ENCODE results near the gene LAD1.

LAD1 gene

DNA sequence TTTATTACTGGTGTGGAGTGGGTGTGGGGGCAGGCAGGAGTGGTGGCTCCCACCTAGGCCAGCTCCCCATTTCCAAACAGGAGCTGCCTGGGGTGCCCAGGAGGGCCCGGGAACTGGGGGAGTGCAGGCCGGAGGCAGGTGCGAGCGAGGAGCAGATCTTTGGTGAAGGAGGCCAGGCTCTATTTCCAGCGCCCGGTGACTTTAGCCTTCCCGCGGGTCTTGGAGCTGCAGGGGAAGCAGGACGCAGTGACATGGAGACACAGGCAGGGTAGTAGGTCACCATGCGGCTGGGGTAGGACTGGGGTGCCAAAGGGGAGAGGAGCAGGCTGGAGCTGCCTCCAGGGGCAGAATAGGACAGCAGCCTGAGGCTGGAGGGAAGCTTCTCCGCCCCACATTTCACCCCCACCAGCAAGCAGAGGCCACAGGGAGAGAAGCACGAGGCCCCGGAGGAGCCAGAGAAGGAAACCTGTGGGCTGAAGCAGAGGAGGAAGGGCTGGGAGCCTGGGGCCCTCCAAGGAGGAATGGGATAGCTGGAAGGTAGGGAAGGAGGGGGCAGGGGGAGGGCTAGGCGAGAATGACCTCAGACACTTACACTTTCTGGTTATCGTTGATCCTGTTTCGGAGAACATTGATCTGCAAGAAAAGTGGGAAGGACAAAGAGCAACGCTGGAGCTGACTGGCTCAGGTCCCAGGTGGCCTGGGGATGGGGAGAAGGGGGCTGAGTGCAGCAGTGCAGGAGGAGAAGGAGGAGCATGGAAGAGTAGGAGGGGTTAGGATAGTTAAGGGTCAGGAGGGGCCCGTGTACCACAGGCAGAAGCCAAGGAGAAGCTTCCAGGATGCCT is 39.9 kb downstream of the LAD1 start:
- Mint-ChIP-seq H3K27me3 (peaks cover 27% of the 10 kb centered on the region), H3K27ac (no peak overlapping the region), H3K4me1 (ENCODE audit: low read depth) (no peaks in the 10 kb centered on the region), H3K4me3 (no peak overlapping the region), H3K36me3 (ENCODE audit: low read depth) (no peaks in the 10 kb centered on the region), H3K9me3 (no peaks in the 10 kb centered on the region)
- DNase-seq: no peak

DNA sequence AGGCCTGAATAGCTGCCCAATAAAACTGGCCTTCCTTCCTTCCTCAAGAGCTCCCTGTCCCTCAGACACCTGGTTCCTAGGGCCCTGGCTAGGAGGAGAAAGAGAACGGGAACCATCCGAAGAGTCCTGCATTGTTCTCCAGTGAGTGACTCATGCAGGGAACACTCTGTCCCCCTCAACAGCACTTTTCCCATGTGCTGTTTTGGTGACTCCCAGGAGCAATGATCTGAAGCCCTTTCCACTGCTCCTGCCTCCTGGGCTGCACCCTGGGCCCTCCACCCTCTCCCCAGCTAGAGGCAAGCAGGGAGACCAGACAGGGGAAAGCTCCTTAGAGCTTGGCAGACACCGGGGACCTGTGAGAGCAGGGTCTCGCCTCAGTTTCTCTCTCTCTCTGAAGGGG is 40.5 kb downstream of the LAD1 start:
- no peaks in the 10 kb centered on the region for H3K36me3 Mint-ChIP-seq (ENCODE audit: low read depth)
- DNase-seq: no peak
- H3K9me3 Mint-ChIP-seq: no peaks in the 10 kb centered on the region
- peaks cover 28% of the 10 kb centered on the region for H3K27me3 Mint-ChIP-seq
- no peak overlapping the region for H3K4me3 Mint-ChIP-seq
- H3K27ac Mint-ChIP-seq: no peak overlapping the region
- no peaks in the 10 kb centered on the region for H3K4me1 Mint-ChIP-seq (ENCODE audit: low read depth)

DNA sequence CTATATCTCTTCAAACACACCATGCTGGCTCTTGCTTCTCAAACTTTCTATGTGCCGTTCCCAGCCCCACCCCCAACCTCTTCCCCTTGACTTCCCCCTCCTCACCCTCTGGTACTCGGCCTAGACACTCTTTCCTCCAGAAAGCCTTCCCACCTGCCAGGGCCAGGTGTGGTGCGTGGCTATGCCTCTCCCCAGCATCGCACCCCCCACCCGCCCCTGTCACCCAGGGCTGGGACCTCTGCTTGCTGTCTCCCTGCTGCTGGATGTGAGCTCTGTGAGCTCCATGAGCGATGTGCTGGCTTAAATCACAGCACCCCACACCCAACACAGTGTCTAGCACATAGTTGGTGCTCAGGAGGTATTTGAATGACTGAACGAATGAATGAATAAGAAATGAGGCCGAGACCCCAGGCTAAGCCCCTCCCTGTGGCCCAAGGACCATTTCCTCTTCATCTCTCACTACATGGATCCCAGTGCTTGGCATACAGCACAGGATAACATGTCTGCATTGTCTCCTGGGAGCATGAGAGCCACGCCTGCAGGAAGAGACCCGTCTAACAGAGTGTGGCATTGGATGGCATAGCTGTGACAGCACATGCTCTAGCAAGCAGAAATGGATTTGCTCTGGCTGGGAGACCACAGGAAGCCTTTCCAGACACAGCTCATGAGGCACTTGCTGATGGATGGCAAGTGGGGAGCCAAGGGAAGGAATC is 41.3 kb downstream of the LAD1 start:
- H3K9me3 Mint-ChIP-seq: no peaks in the 10 kb centered on the region
- H3K27ac Mint-ChIP-seq: no peak overlapping the region
- no peak overlapping the region for H3K4me3 Mint-ChIP-seq
- H3K27me3 Mint-ChIP-seq: peaks cover 25% of the 10 kb centered on the region
- H3K36me3 Mint-ChIP-seq (ENCODE audit: low read depth): no peaks in the 10 kb centered on the region
- DNase-seq: no peak
- H3K4me1 Mint-ChIP-seq (ENCODE audit: low read depth): no peaks in the 10 kb centered on the region

DNA sequence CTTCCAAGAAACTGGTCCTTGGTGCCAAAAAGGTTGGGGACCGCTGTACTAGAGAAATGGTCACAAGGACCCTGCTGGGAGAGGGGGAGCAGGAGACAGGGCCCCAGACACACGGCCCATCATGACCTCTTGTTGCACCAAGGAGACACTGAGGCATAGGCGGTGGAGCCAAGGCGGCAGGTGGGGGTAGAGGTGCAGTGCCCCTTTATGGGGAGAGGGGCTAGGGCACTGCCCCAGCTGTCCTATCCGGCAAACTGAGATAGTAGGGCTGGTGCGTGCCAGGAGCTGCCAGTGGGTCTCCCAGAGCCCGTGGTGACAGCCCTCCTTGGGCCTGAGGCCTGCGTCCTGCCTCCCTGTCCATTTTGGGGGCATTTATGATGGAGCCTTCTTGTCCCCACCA is 41.9 kb downstream of the LAD1 start:
- DNase-seq: no peak
- no peaks in the 10 kb centered on the region for H3K9me3 Mint-ChIP-seq

DNA sequence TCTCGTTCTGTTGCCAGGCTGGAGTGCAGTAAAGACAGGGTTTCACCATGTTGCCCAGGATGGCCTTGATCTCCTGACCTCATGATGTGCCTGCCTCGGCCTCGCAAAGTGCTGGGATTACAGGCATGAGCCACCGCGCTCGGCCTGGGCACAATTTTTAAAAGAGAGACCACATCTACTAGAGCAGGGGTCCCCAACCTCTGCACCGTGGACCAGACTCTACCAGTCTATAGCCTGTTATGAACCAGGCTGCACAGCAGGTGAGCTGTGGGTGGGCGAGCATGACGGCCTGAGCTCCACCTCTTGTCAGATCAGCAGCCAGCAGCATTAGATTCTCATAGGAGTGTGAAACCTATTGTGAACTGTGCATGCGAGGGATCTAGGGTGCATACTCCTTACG is 42.4 kb downstream of the LAD1 start:
- H3K4me1 Mint-ChIP-seq (ENCODE audit: low read depth): no peaks in the 10 kb centered on the region
- peaks cover 18% of the 10 kb centered on the region for H3K27me3 Mint-ChIP-seq
- no peaks in the 10 kb centered on the region for H3K36me3 Mint-ChIP-seq (ENCODE audit: low read depth)
- no peak overlapping the region for H3K27ac Mint-ChIP-seq
- DNase-seq: no peak
- H3K9me3 Mint-ChIP-seq: no peaks in the 10 kb centered on the region
- no peak overlapping the region for H3K4me3 Mint-ChIP-seq

More for the DNA sequence above, 41.9 kb downstream of the LAD1 start:
- H3K4me1 Mint-ChIP-seq (ENCODE audit: low read depth): no peaks in the 10 kb centered on the region
- H3K27ac Mint-ChIP-seq: no peak overlapping the region
- no peaks in the 10 kb centered on the region for H3K36me3 Mint-ChIP-seq (ENCODE audit: low read depth)
- peaks cover 22% of the 10 kb centered on the region for H3K27me3 Mint-ChIP-seq
- no peak overlapping the region for H3K4me3 Mint-ChIP-seq

DNA sequence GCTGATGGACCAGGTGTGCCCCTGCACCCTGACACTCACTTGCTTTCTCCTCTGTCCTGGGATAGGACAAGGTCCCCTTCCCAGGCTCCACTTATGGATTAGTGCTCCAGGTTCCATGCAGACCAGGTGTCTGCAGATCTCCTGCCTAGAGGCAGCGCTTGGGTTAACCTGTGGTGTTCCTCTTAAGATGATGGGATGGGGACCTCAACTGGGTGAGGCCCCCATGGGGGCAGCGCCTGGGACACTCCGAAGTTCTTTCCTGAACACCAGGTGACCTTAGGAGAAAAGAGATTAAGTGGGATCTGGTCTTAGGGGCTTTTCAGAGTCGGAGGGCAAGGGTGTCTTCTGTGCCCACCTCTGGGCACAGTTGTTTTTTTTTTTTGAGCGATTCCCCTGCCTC is 42.9 kb downstream of the LAD1 start:
- H3K4me3 Mint-ChIP-seq: no peak overlapping the region
- no peak for DNase-seq
- H3K27ac Mint-ChIP-seq: no peak overlapping the region
- no peaks in the 10 kb centered on the region for H3K36me3 Mint-ChIP-seq (ENCODE audit: low read depth)
- H3K4me1 Mint-ChIP-seq (ENCODE audit: low read depth): no peaks in the 10 kb centered on the region
- H3K9me3 Mint-ChIP-seq: no peaks in the 10 kb centered on the region
- H3K27me3 Mint-ChIP-seq: peaks cover 19% of the 10 kb centered on the region

DNA sequence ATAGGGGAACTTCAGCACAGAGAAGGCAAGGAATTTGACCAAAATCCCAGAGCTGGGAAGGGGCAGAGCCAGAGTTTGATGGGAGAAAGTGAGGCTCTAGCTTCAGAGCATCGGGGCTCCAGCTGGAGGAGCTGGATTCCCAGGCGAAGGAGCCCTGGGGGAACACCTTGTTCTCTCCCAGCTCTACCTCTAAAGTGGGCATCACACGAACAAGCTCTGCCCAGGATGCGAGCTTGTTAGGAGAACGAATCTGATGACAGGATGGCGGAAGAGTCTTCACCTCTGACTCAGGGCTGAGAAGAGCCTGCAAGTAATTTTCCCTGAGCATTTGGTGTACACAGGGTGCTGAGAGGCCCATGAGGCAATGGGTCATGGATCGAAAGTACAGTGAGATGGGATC is 43.7 kb downstream of the LAD1 start:
- no peak for DNase-seq
- Mint-ChIP-seq H3K4me3 (no peak overlapping the region), H3K27me3 (peaks cover 19% of the 10 kb centered on the region), H3K9me3 (no peaks in the 10 kb centered on the region), H3K36me3 (ENCODE audit: low read depth) (no peaks in the 10 kb centered on the region), H3K27ac (no peak overlapping the region), H3K4me1 (ENCODE audit: low read depth) (no peaks in the 10 kb centered on the region)

DNA sequence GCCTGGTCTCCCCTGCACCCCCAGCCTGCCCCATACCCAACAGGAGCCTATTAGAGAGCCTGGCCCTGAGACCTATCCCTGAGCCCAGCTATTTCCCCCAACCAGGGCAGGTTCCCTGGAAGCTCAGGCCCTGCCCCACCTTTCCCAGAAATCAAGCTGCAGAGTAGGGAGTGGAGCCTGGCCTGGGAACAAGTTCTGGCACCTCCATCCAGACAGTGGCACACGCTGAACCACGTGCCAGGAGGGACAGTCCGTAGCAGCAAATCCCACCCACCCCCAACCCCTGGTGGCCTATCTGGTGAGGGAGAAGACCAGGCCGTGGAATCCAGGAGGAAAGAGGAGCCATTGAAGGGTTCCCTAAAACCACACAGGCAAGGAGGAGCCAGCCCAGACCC is 44.2 kb downstream of the LAD1 start:
- Mint-ChIP-seq H3K4me3 (no peak overlapping the region), H3K36me3 (ENCODE audit: low read depth) (no peaks in the 10 kb centered on the region), H3K4me1 (ENCODE audit: low read depth) (no peaks in the 10 kb centered on the region), H3K27ac (no peak overlapping the region), H3K27me3 (peaks cover 19% of the 10 kb centered on the region), H3K9me3 (no peaks in the 10 kb centered on the region)
- no peak for DNase-seq

DNA sequence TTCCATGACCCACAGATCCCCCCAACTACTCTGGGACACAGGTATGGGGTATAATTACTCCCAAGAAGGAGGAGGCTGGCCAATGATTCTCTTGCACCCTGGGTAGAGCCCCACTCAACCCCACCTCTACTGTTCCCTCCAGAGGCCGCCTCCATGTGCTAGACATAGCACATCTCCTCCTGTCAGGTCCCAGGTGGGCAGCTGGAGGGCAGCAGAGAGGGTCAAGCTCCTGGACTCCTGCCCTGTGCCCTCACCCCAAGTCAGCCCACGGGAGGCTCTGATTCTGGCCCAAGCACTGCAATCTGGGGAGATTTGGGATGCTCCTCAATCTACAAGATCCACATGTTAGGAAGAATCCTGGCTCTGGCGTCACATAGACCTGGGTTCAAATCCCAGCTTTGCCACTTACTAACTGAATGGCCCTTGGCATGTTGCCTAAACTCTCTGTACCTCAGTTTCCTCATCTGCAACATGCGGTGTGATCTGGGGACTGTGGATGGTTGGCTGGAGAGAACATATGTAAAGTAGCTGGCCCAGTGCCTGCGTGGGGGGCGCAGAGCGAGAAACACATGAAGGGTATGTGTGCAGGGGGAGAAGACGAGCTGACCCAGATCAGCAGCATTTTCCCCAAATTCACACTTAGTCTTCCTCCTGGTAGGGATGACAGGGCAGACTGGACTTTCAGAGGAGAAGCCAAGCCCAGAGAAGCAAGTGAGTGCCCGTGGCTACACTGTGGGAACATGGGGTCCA is 44.8 kb downstream of the LAD1 start:
- H3K4me3 Mint-ChIP-seq: no peak overlapping the region
- DNase-seq: no peak
- H3K4me1 Mint-ChIP-seq (ENCODE audit: low read depth): no peaks in the 10 kb centered on the region
- H3K9me3 Mint-ChIP-seq: no peaks in the 10 kb centered on the region
- no peaks in the 10 kb centered on the region for H3K36me3 Mint-ChIP-seq (ENCODE audit: low read depth)
- H3K27me3 Mint-ChIP-seq: peaks cover 22% of the 10 kb centered on the region
- no peak overlapping the region for H3K27ac Mint-ChIP-seq

DNA sequence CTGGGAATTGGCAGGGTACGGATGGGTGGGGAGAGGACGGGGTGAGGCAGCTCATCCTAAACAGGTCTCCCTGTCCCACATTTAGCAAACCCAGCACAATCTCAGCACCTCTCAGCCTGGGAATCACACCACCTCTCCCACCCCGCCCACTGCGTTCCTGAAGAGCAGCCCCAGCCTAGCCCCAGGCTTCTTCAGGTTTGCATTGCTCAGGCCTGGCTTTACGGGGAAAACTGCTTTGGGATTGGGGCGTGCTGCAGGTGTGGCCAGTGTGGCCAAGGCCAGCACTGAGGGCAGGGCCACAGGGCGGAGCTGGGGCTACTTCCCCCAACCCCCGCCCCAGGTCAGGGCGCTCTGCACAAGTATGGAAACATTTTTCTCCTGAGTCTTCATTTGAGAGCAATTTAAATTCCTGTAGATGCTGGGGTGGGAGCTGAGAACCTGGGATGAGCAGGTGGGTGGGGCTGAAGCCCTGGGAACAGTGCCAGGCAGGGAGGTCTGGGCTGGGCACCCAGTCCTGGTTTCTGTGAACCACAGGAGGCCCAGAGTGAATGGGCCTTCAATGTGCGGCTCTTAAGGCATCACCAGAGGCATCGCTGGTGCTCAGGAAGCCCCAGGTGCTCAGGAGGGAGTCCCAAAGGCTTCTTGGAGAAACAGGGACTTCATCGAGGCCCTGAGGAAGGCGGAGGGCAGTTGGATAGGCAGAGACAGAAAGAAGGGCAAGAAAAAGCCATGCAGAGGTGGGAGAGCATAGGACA is 45.8 kb downstream of the LAD1 start:
- Mint-ChIP-seq H3K27me3 (peaks cover 25% of the 10 kb centered on the region), H3K4me3 (no peak overlapping the region), H3K9me3 (no peaks in the 10 kb centered on the region), H3K27ac (no peak overlapping the region), H3K36me3 (ENCODE audit: low read depth) (no peaks in the 10 kb centered on the region), H3K4me1 (ENCODE audit: low read depth) (no peaks in the 10 kb centered on the region)
- no peak for DNase-seq

DNA sequence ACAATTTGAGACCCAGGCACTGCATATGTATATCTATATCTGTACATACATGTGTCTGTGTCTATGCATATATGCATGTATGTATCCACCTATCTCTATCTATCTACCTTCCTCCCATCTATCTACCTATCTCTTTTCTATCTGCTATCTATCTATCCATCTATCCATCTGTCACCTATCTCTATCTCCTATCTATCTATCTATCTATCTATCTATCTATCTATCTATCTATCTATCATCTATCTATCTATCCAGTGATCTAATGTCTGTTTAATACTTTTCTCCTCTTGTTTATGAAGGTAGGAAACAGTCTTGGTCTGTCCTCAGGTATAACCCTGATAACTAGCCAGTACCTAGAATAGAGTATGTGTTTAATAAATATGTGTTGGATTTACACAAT is 47.5 kb downstream of the LAD1 start:
- DNase-seq: no peak
- Mint-ChIP-seq H3K4me3 (no peak overlapping the region), H3K9me3 (no peaks in the 10 kb centered on the region), H3K4me1 (ENCODE audit: low read depth) (no peaks in the 10 kb centered on the region), H3K27ac (no peak overlapping the region), H3K36me3 (ENCODE audit: low read depth) (no peaks in the 10 kb centered on the region), H3K27me3 (peaks cover 38% of the 10 kb centered on the region)

DNA sequence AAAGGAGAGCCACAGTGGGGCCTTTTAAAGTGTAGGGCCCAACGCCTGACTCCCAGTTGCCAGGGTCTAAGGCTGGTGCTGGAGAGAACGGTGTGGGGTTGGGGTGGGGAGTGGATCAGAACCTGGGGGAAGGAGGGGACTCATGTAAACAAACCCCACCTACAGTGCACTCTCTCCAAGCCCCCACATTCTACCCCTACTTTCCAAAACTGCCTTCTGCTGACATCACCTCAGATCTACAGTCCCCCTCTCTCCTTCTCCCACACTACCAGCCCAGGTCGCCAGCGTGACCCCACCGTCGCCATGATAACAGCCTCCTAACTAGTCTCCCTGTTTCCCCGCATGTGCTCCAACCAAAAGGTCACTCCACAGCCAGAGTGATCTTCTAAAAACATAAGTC is 48.2 kb downstream of the LAD1 start:
- H3K4me1 Mint-ChIP-seq (ENCODE audit: low read depth): no peaks in the 10 kb centered on the region
- H3K27me3 Mint-ChIP-seq: peaks cover 40% of the 10 kb centered on the region
- H3K27ac Mint-ChIP-seq: no peak overlapping the region
- H3K9me3 Mint-ChIP-seq: no peaks in the 10 kb centered on the region
- H3K36me3 Mint-ChIP-seq (ENCODE audit: low read depth): no peaks in the 10 kb centered on the region
- no peak for DNase-seq
- H3K4me3 Mint-ChIP-seq: no peak overlapping the region

DNA sequence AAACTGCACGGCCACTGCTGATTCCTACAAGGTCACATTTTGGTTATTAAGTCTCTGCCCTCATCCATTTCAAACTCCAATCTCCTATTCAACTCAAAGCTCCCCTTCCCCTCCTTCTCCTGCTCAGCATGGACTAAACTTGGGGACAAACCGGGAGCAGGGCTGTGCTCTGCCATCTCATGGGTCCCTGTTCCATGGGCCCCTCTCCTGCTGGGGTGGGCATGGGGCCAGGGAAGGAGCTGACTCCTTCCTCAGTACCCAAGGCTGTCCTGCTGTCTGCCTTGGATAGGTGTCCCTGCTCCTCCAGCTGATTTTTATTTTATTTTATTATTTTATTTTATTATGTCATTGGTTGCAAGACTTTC is 48.8 kb downstream of the LAD1 start:
- H3K27me3 Mint-ChIP-seq: peaks cover 37% of the 10 kb centered on the region
- no peak overlapping the region for H3K27ac Mint-ChIP-seq
- H3K4me1 Mint-ChIP-seq (ENCODE audit: low read depth): no peaks in the 10 kb centered on the region
- no peak for DNase-seq
- no peaks in the 10 kb centered on the region for H3K9me3 Mint-ChIP-seq
- H3K36me3 Mint-ChIP-seq (ENCODE audit: low read depth): no peaks in the 10 kb centered on the region
- H3K4me3 Mint-ChIP-seq: no peak overlapping the region

DNA sequence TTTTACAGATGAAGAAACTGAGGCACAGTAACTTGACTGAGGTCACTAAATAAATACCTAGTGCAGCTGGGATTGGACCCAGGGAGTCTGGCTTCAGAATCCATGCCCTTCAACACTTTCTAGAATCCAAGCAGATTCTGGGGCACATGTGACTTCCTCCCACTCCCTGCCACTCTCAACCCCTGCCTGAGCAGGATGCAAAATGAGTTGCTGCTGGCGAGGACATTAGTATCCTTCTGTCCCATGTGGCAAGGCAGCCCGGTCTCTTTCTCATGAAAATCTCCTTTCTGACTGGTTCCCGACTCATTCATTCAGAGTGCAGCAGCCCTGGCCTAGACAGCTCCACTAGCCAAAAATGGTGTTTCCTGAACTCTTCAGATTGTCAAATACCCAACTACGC is 50.0 kb downstream of the LAD1 start:
- no peak for DNase-seq
- H3K9me3 Mint-ChIP-seq: no peaks in the 10 kb centered on the region
- H3K4me3 Mint-ChIP-seq: no peak overlapping the region
- no peak overlapping the region for H3K27ac Mint-ChIP-seq
- no peaks in the 10 kb centered on the region for H3K36me3 Mint-ChIP-seq (ENCODE audit: low read depth)
- no peaks in the 10 kb centered on the region for H3K4me1 Mint-ChIP-seq (ENCODE audit: low read depth)
- H3K27me3 Mint-ChIP-seq: peaks cover 33% of the 10 kb centered on the region
